NCI-H146 treated with DMSO at 0.1 percent for 48 hours (cell line): ENCODE results near the gene TBC1D3B.
"Not testable (repeated sequence)": the region's sequence is repeated elsewhere in the genome, so short reads cannot be mapped to it uniquely, and the experiment has no call there.

ENCODE experiments used
- DNase-seq: peaks from one replicate; lab custom pipeline; 2025; ENCODE audit not compliant: unreplicated experiment; lab: John Stamatoyannopoulos, UW

TBC1D3B gene

DNA sequence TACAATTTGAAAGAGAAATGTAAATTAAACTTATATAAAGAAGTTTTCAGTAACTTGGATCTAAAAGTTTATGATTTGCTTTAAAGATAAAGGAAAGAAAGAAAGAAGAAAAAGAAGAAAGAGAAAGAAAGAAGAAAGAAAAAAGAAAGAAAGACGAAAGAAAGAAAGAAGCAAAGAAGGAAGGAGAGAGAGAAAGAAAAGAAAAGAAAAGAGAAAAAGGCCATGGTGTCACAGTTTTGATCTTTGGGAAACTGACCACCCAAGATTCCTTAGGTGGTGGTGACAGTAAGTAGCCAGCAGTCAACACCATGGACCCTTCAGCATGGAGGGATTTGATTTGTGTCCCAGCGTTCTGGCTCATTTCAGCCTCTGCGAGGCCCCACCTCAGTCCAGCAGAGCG, 24.7 kb upstream of the TBC1D3B start:
- DNase-seq: not testable (repeated sequence)

DNA sequence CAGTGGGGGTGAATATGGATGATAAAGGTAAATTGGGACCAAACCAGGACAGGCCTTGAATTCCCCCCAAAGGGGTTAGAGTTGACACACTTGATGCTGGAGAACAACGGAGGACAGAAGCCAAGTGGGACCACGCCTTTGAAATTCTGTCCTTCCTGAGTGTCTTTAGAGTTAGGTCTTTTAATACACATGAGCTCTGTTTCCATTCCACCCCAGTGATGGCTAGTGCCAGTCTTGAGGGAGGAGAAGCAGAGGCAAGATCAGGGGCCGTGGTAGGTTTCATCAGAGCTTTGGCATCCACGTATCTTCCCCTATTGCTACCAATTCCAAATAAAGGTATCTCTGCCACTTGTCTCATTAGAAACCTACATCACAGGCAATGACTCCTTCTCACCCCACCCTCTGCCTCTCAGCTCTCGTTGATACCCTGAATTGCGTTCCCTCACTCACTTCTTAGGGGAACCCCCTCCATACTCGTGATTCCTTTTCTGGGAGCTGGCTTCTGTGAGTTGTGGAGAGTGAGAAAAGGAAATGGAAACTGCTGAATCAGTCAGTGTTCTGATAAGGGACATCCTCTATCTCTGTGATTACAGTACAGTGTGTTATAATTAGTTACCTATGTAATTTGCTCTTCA, 22.5 kb upstream of the TBC1D3B start:
- DNase-seq: no peak

DNA sequence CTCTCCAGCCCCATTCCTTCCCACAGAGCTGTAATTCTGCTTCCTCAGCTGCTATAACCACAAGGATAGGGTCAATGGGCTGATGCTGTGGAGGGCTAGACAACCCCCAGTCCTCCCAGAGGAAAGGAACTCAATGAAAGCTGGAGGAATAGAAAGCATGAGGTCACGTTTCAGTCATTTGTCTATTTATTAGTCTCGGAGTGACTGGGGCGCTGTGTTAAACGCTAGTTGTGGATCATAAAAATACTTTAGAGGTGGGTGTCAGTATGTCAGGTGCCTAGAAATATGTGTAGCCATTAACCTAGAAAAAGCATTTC, 20.9 kb upstream of the TBC1D3B start:
- no peak for DNase-seq

GRCh38 chr17:36196131-36196486, 19.7 kb upstream of the TBC1D3B start:
- no peak for DNase-seq

DNA sequence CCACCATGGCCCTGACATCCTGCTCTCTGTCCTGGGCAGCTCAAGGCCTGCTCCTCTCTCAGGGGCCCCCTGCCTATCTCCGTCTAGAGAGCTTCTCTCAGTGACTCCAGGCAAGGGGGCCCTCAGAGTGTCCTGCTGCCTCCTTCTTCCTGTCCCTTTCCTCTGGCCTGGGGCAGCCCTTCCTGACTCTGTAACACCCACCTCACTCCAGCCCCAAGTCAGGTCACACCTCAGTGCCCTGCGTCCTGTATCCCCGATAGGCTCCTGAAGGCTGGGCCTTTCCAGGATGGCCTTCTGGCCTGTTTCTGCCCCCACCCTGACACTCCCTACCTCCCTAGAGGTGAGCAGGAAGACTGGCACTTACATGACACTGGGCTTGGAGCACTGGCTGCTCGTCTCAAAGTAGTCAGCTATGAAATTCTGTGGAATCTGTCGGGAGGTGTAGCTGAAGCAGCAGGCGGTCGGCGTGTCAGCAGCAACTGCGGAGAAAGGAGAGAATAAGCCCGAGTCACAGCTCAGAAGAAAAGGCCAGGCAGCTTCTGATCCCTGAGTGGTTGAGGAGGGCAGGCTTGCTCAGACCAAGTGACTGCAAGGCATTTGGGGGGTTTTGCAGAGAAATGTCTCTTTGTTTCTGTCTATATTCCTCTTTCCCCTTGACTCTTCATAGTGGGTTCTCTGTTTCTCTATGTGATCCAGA, 19.1 kb upstream of the TBC1D3B start:
- DNase-seq: no peak

DNA sequence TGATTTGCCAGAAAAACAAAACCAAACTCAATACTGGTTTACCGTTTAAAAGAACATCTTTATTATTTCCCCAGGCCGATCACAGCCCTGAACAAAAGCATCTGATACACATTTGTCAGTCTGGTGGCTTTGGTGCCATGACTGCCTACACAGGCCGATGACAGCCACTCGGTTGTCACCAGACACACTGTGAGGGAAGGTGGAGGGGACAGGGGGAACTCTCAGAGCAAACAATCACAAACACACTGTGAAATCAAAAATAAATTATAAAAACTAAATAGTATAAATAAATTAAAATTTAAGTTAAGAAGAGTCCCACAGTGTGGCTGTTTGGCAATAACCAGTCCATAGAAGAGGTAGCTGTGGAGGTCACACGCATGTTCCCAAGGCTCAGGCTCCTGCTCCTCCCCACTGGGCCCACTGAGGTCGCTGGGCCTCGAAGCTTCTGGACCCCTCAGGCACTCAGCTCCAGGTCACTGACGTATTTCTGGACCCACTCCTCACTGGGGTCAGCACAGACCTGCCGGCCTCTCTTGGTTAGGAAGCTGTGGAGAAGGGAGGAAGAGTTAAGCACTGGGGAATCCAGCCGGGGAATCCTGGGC, 18.5 kb upstream of the TBC1D3B start:
- DNase-seq: not testable (repeated sequence)

- not testable (repeated sequence) for DNase-seq
Observed at GRCh38 chr17:36194147-36194831, 17.9 kb upstream of the TBC1D3B start.

DNA sequence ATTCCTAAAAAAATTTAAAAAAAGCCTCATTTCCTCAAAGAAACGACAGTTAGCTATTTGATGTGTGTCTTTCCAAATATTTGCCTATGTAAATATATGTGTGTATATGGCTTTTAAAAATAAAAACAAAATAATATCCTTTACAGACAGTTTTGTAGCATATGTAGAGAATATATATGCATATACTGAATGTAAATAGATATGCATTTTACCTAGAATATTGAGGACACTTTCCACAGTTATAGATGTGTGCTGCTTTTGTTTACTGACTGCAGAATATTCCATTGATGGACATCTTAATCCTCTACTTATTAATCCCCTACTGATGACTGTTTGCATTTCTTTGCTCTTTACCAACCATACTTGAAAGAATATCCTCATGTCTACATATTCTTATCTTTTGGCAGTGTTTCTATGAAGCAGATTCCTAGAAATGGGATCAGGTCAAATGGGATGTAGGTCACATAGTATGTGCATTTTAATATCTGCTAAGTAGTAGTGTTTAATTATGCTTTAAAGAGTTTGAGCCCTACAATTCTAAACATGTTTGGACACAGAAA, 16.9 kb upstream of the TBC1D3B start:
- DNase-seq: no peak

- not testable (repeated sequence) for DNase-seq
Observed at GRCh38 chr17:36190549-36191330, 14.3 kb upstream of the TBC1D3B start.

- not testable (repeated sequence) for DNase-seq
Observed at GRCh38 chr17:36189993-36190392, 13.6 kb upstream of the TBC1D3B start.

DNA sequence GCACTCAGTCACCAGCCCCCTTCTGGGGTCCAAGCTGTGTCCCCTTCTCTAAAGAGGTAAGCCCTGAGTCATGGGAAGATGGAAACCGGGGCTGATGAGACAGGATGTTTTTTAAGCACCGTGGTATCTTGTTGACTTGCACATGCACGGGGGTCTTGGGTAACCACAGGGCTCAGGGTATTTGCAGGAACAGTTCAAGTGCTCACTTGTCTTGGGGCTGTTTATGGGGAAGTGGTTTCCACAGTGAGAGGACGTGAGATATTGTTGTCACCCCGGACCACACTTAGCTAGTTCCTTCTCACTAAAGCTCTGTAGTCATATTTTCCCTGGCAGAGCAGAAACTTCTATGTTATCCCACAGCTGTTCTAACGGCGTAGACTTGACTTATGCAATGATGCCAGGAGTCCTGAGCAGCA, 12.5 kb upstream of the TBC1D3B start:
- DNase-seq: no peak

GRCh38 chr17:36187943-36188665, 11.7 kb upstream of the TBC1D3B start:
- DNase-seq: not testable (repeated sequence)

DNA sequence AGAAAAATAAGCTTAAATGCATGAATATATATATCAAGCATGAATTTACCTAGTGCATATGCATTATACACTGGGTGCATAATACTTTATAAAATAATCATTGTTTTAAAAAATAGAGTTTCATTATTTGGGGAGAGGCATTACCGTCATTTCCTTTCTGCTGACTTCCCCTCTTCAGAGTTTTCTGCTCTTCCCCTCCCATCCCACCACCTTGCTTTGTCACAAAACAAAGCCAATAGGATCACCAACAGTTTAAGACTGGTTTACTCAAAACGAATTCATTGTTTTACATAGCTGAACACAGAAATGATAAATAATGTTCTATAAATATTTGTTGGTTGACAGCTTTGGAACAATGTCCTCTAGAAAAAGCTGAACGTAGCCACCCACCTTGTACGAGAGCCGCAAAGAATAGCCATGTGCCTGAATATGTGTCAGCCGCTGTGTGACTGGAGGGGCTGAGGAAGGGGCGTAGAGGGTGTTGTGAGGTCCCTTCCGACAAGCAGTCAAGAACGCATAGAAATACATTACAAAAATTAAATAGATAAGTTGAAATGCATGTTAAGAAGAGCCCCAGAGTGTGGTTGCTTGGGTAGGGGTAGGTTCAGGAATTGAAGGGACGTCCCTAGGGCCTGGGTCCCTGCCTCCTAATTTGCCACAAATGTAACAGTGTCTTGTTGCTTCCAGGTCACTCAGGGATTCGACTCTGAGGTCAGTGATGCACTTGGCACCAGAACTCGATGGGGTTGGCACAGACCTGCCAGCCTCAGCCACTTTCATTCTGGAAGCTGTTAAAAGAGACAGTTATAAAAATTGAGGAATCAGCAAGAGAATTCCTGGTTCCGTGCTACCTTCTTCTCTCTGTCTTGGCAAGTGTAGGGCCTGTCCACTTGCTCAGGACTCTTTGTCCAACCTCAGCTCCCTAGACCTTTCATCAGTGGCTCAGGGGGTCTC, 10.7 kb upstream of the TBC1D3B start:
- not testable (repeated sequence) for DNase-seq

DNA sequence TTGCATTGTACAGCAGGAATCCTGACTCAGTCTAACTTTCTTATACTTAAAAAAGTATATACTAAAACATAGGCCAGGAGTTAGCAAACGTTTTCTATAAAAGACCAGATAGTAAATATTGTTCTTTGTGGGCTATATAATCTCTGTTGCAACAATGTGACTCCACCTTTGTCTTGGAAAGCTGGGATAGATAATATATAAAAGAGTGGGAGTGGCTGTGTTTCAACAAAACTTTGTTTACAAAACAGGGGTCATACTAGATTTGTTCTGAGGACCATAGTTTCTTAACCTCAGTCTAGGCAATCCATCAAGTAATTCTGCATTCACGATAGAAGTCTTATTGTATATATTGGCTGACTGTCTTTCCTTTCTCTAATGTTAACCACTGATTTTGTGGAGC, 9.0 kb upstream of the TBC1D3B start:
- DNase-seq: no peak

GRCh38 chr17:36184023-36184765, 7.8 kb upstream of the TBC1D3B start:
- no peak for DNase-seq

DNA sequence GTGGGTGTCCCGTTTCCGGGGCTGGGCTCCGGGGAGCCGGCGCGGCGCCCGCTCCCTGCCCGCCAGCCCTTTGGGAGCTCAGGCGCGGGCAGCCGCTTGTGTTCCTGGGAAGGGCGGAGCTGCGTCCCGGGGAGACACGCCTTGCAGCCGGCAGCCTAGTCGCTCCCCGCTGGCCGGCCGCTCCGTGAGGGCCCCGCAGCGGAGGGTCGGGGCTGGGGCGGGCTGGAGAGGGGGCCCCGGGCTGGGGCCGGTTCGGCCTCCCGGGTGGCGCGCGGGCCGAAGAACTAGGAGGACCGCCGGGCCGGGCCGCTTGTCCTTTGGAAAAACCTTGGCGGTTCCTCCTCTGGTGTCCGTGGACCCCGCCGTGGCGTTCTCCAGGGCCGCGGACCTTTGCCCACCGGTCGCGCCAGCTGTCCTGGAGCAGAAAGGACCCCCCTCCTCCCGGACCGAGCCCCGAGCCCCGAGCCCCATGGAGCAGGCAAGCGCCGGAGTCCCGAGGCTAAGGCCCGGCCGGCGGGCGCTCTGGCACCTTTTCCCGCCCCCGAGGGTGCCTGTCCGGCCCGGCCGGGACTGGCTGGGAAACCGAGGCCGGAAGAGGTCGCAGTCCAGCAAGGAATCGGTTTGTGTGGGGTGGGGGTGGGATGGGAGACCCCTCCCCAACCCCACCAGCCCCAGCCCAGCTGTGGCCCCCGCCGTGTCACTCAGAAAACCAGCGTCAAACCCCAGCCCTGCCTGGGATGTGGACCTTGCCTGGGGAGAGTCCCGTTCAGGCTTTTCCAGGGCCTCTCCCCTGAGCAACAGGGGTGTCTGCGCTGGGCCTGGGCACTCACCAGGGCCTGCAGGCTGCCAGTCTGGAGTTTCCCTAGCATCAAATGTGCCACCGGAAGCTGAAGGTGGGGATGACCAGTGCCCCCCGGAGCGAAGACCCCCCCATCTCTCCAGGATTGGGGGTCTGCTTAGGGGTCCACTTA, 6.8 kb upstream of the TBC1D3B start:
- DNase-seq: no peak
